HCT116 (cell line): Measurements from ENCODE around the gene SCUBE2. TPM values are rescaled to one million over a fixed set of nuclear protein-coding genes. Genes with fewer than 3 reads are reported as not detected.

Experiments used
- ATAC-seq: fragments of 200-7000 bp; cut with Tn5 transposase; 2 replicates; pipeline ENCODE4 v1.9.1; 2020; ENCODE audit warnings: mild to moderate bottlenecking, moderate library complexity
- BruUV-seq: library from RNA; stranded (reverse); fragments of 400-500 nt; replicated peaks from 2 replicates; lab custom pipeline; 2021; lab: Mats Ljungman, UMichigan
- CTCF ChIA-PET: fragments of 300-600 bp; sonication (Branson Sonifier 250); formaldehyde crosslinking; loops from one replicate; lab custom pipeline; 2021; ENCODE audit warnings: antibody characterized with exemption; lab: Charles Lee
- POLR2A ChIA-PET: fragments of 300-600, 350-600 bp; sonication (Branson Sonifier 250); formaldehyde crosslinking; loops from one replicate; lab custom pipeline; 2021; ENCODE audit warnings: antibody characterized with exemption; lab: Charles Lee
- RAD21 ChIA-PET, 2 experiments: fragments of 300-600 bp; sonication (Branson Sonifier 250); formaldehyde crosslinking; loops; one replicate each; lab custom pipeline; 2023; ENCODE audit warnings: low total read pairs in 2 of 2; ENCODE audit not compliant: uncharacterized antibody in 2 of 2, unreplicated experiment in 2 of 2, low non-redundant PET in 1 of 2; lab: Charles Lee
- DNase-seq: peaks from one replicate; pipeline ENCODE4 v3.0.0-alpha.2; 2010; ENCODE audit warnings: low read depth, low spot score
- H2AFZ ChIP-seq: fragments of 200-600 bp; shearing (Covaris generic), sonication (generic); 2 replicates; pipeline ENCODE4 v1.6.1; 2017; ENCODE audit warnings: low read depth, mixed run types, mixed read lengths, antibody characterized with exemption, low read length; ENCODE audit not compliant: poor library complexity, severe bottlenecking
- H3K27ac ChIP-seq: 2 replicates; pipeline ENCODE4 v1.5.1; 2012; ENCODE audit warnings: low read depth, low read length
- H3K27me3 ChIP-seq: fragments of 200-600 bp; sonication (generic); 2 replicates; pipeline ENCODE4 v1.6.1; 2016; ENCODE audit warnings: mixed run types, low read length, mixed read lengths; ENCODE audit not compliant: insufficient read depth
- H3K36me3 ChIP-seq, 2 experiments: fragments of 200-500 bp in 1 of 2; fragments of 200-600 bp in 1 of 2; sonication (Bioruptor generic) in 1 of 2; sonication (generic) in 1 of 2; 2 replicates each; pipeline versions ENCODE4 v1.5.1 to v1.6.1; 2014 to 2016; ENCODE audit warnings: low read length in 2 of 2, inconsistent platforms in 1 of 2, mixed read lengths in 1 of 2, mixed run types in 1 of 2; ENCODE audit not compliant: insufficient read depth in 2 of 2, control insufficient read depth in 1 of 2
- H3K4me1 ChIP-seq, 2 experiments: fragments of 200-600 bp in 1 of 2; sonication (generic) in 1 of 2; 2 replicates each; pipeline versions ENCODE4 v1.5.1 to v1.6.1; 2012 to 2017; ENCODE audit warnings: low read length in 2 of 2, inconsistent platforms in 1 of 2, mild to moderate bottlenecking in 1 of 2, mixed read lengths in 1 of 2, mixed run types in 1 of 2, moderate library complexity in 1 of 2; ENCODE audit not compliant: insufficient read depth in 2 of 2, control insufficient read depth in 1 of 2
- H3K4me2 ChIP-seq: fragments of 200-600 bp; sonication (generic); 2 replicates; pipeline ENCODE4 v1.6.1; 2017; ENCODE audit warnings: mixed run types, low read length, mixed read lengths
- H3K4me3 ChIP-seq, 2 experiments: fragments of 200-600 bp in 1 of 2; sonication (generic) in 1 of 2; replicated peaks in 1 of 2; 2 replicates each; pipeline ENCODE4 v1.5.1; 2011 to 2016; ENCODE audit warnings: low read length in 2 of 2, control low read depth in 1 of 2, low read depth in 1 of 2, mild to moderate bottlenecking in 1 of 2, mixed read lengths in 1 of 2, mixed run types in 1 of 2
- H3K79me2 ChIP-seq: fragments of 200-600 bp; sonication (generic); 2 replicates; pipeline ENCODE4 v1.6.1; 2017; ENCODE audit warnings: mild to moderate bottlenecking, mixed run types, low read length, moderate library complexity, mixed read lengths; ENCODE audit not compliant: insufficient read depth
- H3K9ac ChIP-seq: fragments of 200-600 bp; sonication (generic); 2 replicates; pipeline ENCODE4 v1.6.1; 2016; ENCODE audit warnings: low read length, mixed read lengths
- H3K9me2 ChIP-seq: fragments of 200-600 bp; sonication (generic), shearing (Covaris generic); 2 replicates; pipeline ENCODE4 v1.6.1; 2017; ENCODE audit warnings: mixed run types, mild to moderate bottlenecking, moderate library complexity; ENCODE audit not compliant: insufficient read depth
- H3K9me3 ChIP-seq, 2 experiments: fragments of 200-500 bp in 1 of 2; fragments of 200-600 bp in 1 of 2; sonication (Bioruptor generic) in 1 of 2; sonication (generic) in 1 of 2; 2 replicates each; pipeline ENCODE4 v1.6.1; 2014 to 2017; ENCODE audit warnings: low read length in 2 of 2, mixed read lengths in 2 of 2, inconsistent platforms in 1 of 2, low read depth in 1 of 2, mild to moderate bottlenecking in 1 of 2, mixed run types in 1 of 2, moderate library complexity in 1 of 2; ENCODE audit not compliant: control insufficient read depth in 1 of 2, insufficient read depth in 1 of 2
- H4K20me1 ChIP-seq: fragments of 200-600 bp; sonication (generic), shearing (Covaris generic); 2 replicates; pipeline ENCODE4 v1.6.1; 2017; ENCODE audit warnings: mixed run types, mild to moderate bottlenecking, moderate library complexity; ENCODE audit not compliant: insufficient read depth
- CBX3 ChIP-seq: IDR thresholded peaks from 2 replicates; pipeline ENCODE4 v1.6.1; 2012; ENCODE audit warnings: low read depth
- CEBPB ChIP-seq: IDR thresholded peaks from 2 replicates; pipeline ENCODE4 v1.6.1; 2012; ENCODE audit warnings: low read depth
- EZH2 ChIP-seq: fragments of 200-600 bp; sonication (generic); IDR thresholded peaks from 2 replicates; pipeline ENCODE4 v1.6.1; 2017; ENCODE audit warnings: antibody characterized with exemption, mixed run types
- EZH2phosphoT487 ChIP-seq: fragments of 200-600 bp; IDR thresholded peaks from 2 replicates; pipeline ENCODE4 v1.6.1; 2018; ENCODE audit warnings: antibody characterized with exemption, borderline replicate concordance
- FOSL1 ChIP-seq: IDR thresholded peaks from 2 replicates; pipeline ENCODE4 v1.6.1; 2012; ENCODE audit warnings: low read depth
- JUND ChIP-seq: IDR thresholded peaks from 2 replicates; pipeline ENCODE4 v1.6.1; 2012
- MAX ChIP-seq: IDR thresholded peaks from 2 replicates; pipeline ENCODE4 v1.6.1; 2012
- POLR2AphosphoS5 ChIP-seq: IDR thresholded peaks from 2 replicates; pipeline ENCODE4 v1.6.1; 2011; ENCODE audit warnings: mild to moderate bottlenecking, low read depth, low read length, moderate library complexity
- RAD21 ChIP-seq: IDR thresholded peaks from 2 replicates; pipeline ENCODE4 v1.6.1; 2012; ENCODE audit warnings: low read depth, mild to moderate bottlenecking
- SIN3A ChIP-seq: IDR thresholded peaks from 2 replicates; pipeline ENCODE4 v1.6.1; 2012; ENCODE audit warnings: low read depth
- SRF ChIP-seq: IDR thresholded peaks from 2 replicates; pipeline ENCODE4 v1.6.1; 2012; ENCODE audit warnings: low read depth
- TCF7L2 ChIP-seq: IDR thresholded peaks from 2 replicates; pipeline ENCODE4 v1.7.0; 2011; ENCODE audit warnings: borderline replicate concordance, inconsistent platforms; ENCODE audit not compliant: insufficient read depth, insufficient read length; ENCODE audit errors: extremely low read depth
- ZBTB33 ChIP-seq: IDR thresholded peaks from 2 replicates; pipeline ENCODE4 v1.6.1; 2011; ENCODE audit warnings: mild to moderate bottlenecking, low read length, moderate library complexity; ENCODE audit not compliant: insufficient replicate concordance; ENCODE audit errors: extremely low read depth
- ZFX ChIP-seq: fragments of 450-650 bp; IDR thresholded peaks from 2 replicates; pipeline ENCODE4 v1.6.1; 2017
- intact Hi-C: fragments of 100-400 bp; cut with micrococcal nuclease; formaldehyde crosslinking; loops from 2 replicates; pipeline ENCODE4 v1.10.0; 2022
- total RNA-seq: library from RNA; stranded (reverse); gene quantifications from one replicate; pipeline ENCODE4 v1.2.1, GENCODE V29; 2021; ENCODE audit not compliant: unreplicated experiment
- TF ChIP-seq, protein P1 (sequence below): IDR thresholded peaks from 2 replicates; pipeline ENCODE4 v1.6.1; 2012
- TF ChIP-seq, protein P2 (sequence below): IDR thresholded peaks from 2 replicates; pipeline ENCODE4 v1.6.1; 2012; ENCODE audit warnings: low read depth
- TF ChIP-seq, protein P3 (sequence below), 3 experiments: fragments of 200-600 bp in 1 of 3; sonication (generic) in 1 of 3; IDR thresholded peaks in 2 of 3; conservative IDR thresholded peaks in 1 of 3; 2 replicates each; pipeline ENCODE4 v1.5.1; 2012 to 2017; ENCODE audit warnings: low read depth in 2 of 3, low read length in 2 of 3, antibody characterized with exemption in 1 of 3, borderline replicate concordance in 1 of 3, control low read depth in 1 of 3, mild to moderate bottlenecking in 1 of 3, mixed read lengths in 1 of 3, mixed run types in 1 of 3, moderate library complexity in 1 of 3; ENCODE audit not compliant: insufficient read depth in 1 of 3

SCUBE2 gene
- total RNA-seq, 1 experiment from 2014 or later: 1.3 TPM

GRCh38 chr11:9004183-9004926, 87.0 kb downstream of the SCUBE2 start:
- Histone ChIP-seq H3K27me3 (no peaks in the 10 kb centered on the region), H3K4me1 (peaks cover 0 to 5% of the 10 kb centered on the region in 2 experiments; a peak in 1 of 4 replicates), H3K9ac (no peak overlapping the region), H3K4me2 (no peak overlapping the region), H2AFZ (no peak overlapping the region), H3K79me2 (no peaks in the 10 kb centered on the region), H3K9me3 (no peaks in the 10 kb centered on the region), H4K20me1 (no peaks in the 10 kb centered on the region), H3K9me2 (no peaks in the 10 kb centered on the region), H3K27ac (no peak overlapping the region), H3K4me3 (no peak overlapping the region), H3K36me3 (no peaks in the 10 kb centered on the region)
- ATAC-seq (no peak), DNase-seq (no peak)
- ChIA-PET POLR2A (no interaction called here), RAD21 (no interaction called here), CTCF (no interaction called here)
- TF ChIP-seq, protein P1, sequence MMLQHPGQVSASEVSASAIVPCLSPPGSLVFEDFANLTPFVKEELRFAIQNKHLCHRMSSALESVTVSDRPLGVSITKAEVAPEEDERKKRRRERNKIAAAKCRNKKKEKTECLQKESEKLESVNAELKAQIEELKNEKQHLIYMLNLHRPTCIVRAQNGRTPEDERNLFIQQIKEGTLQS: no peak
- TF ChIP-seq, protein P2, sequence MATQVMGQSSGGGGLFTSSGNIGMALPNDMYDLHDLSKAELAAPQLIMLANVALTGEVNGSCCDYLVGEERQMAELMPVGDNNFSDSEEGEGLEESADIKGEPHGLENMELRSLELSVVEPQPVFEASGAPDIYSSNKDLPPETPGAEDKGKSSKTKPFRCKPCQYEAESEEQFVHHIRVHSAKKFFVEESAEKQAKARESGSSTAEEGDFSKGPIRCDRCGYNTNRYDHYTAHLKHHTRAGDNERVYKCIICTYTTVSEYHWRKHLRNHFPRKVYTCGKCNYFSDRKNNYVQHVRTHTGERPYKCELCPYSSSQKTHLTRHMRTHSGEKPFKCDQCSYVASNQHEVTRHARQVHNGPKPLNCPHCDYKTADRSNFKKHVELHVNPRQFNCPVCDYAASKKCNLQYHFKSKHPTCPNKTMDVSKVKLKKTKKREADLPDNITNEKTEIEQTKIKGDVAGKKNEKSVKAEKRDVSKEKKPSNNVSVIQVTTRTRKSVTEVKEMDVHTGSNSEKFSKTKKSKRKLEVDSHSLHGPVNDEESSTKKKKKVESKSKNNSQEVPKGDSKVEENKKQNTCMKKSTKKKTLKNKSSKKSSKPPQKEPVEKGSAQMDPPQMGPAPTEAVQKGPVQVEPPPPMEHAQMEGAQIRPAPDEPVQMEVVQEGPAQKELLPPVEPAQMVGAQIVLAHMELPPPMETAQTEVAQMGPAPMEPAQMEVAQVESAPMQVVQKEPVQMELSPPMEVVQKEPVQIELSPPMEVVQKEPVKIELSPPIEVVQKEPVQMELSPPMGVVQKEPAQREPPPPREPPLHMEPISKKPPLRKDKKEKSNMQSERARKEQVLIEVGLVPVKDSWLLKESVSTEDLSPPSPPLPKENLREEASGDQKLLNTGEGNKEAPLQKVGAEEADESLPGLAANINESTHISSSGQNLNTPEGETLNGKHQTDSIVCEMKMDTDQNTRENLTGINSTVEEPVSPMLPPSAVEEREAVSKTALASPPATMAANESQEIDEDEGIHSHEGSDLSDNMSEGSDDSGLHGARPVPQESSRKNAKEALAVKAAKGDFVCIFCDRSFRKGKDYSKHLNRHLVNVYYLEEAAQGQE: no peak
- TF ChIP-seq EZH2phosphoT487 (no peak), EZH2 (no peak), CBX3 (no peak), SRF (no peak), SIN3A (no peak), MAX (no peak), JUND (no peak), TCF7L2 (no peak), ZBTB33 (no peak), ZFX (no peak), RAD21 (no peak), POLR2AphosphoS5 (no peak), FOSL1 (no peak), CEBPB (no peak)
- TF ChIP-seq, protein P3, sequence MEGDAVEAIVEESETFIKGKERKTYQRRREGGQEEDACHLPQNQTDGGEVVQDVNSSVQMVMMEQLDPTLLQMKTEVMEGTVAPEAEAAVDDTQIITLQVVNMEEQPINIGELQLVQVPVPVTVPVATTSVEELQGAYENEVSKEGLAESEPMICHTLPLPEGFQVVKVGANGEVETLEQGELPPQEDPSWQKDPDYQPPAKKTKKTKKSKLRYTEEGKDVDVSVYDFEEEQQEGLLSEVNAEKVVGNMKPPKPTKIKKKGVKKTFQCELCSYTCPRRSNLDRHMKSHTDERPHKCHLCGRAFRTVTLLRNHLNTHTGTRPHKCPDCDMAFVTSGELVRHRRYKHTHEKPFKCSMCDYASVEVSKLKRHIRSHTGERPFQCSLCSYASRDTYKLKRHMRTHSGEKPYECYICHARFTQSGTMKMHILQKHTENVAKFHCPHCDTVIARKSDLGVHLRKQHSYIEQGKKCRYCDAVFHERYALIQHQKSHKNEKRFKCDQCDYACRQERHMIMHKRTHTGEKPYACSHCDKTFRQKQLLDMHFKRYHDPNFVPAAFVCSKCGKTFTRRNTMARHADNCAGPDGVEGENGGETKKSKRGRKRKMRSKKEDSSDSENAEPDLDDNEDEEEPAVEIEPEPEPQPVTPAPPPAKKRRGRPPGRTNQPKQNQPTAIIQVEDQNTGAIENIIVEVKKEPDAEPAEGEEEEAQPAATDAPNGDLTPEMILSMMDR (IDR thresholded peaks at IDR 0.05 in 2 of 3, conservative IDR thresholded peaks at IDR 0.05 in 1 of 3; ENCODE audit: borderline replicate concordance in 1 of 3, insufficient read depth in 1 of 3, low read depth in 2 of 3, low read length in 2 of 3): no peak
- intact Hi-C loops: no loop called here
- BruUV-seq: no TSS peak
